Endothelial cell of umbilical vein (primary cell): ENCODE data around the gene MLANA.

Experiments
- EZH2 ChIP-seq: IDR thresholded peaks from 2 replicates; pipeline ENCODE4 v1.6.1; 2012; ENCODE audit warnings: borderline replicate concordance, low read depth, mild to moderate bottlenecking, moderate library complexity, low read length, inconsistent platforms; ENCODE audit not compliant: severe bottlenecking
- FOS ChIP-seq: IDR thresholded peaks from 2 replicates; pipeline ENCODE4 v1.6.1; 2011; ENCODE audit warnings: mild to moderate bottlenecking, low read length, moderate library complexity, borderline replicate concordance; ENCODE audit not compliant: insufficient read depth
- GATA2 ChIP-seq: IDR thresholded peaks from 2 replicates; pipeline ENCODE4 v1.7.0; 2011; ENCODE audit warnings: low read depth, mild to moderate bottlenecking, moderate library complexity, mixed read lengths, low read length; ENCODE audit not compliant: insufficient read length, insufficient read depth
- JUN ChIP-seq: IDR thresholded peaks from 2 replicates; pipeline ENCODE4 v1.6.1; 2011; ENCODE audit warnings: borderline replicate concordance, low read depth; ENCODE audit not compliant: insufficient read length, insufficient read depth
- MYC ChIP-seq: IDR thresholded peaks from one replicate; pipeline ENCODE4 v1.6.1; 2011; ENCODE audit warnings: mild to moderate bottlenecking, low read depth, low read length
- POLR2A ChIP-seq: IDR thresholded peaks from 2 replicates; pipeline ENCODE4 v1.6.1; 2012; ENCODE audit warnings: low read depth, mild to moderate bottlenecking, control low read depth, low read length
- POLR2AphosphoS5 ChIP-seq: IDR thresholded peaks from 2 replicates; pipeline ENCODE4 v1.6.1; 2012; ENCODE audit warnings: low read depth, mild to moderate bottlenecking, control low read depth, low read length, moderate library complexity; ENCODE audit not compliant: insufficient read depth
- TF ChIP-seq, protein P1 (sequence below): IDR thresholded peaks from 2 replicates; pipeline ENCODE4 v1.6.1; 2011; ENCODE audit not compliant: insufficient read depth, insufficient read length
- TF ChIP-seq, protein P2 (sequence below), 2 donors: IDR thresholded peaks; 1 replicate in 1 of 2; 2 replicates in 1 of 2; pipeline ENCODE4 v1.5.1; 2011; ENCODE audit warnings: low read length in 2 of 2, mild to moderate bottlenecking in 2 of 2, moderate library complexity in 2 of 2, control low read depth in 1 of 2, inconsistent platforms in 1 of 2, low read depth in 1 of 2; ENCODE audit not compliant: insufficient read depth in 1 of 2; ENCODE audit errors: extremely low read depth in 1 of 2

DNA sequence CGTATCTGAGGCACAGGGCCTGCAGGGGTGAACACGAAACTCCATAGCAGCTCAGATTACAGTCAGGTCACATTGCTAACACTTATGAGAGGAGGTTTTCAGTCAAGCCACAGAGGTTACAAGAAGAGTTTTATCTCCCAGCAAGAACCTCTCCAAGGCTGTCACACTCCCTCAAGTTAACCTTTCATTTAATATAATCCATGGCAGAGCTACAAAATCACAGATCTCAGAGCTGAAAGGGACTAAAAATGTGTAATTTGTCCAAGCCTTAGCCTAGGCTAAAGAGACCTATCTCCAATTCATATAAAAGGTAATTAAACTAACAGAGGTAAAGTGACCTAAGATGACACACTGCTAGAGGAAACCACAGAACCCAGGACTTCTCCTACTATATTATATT lies 57.2 kb downstream of the MLANA start:
- TF ChIP-seq, protein P1, sequence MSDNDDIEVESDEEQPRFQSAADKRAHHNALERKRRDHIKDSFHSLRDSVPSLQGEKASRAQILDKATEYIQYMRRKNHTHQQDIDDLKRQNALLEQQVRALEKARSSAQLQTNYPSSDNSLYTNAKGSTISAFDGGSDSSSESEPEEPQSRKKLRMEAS = no peak
- TF ChIP-seq, protein P2, sequence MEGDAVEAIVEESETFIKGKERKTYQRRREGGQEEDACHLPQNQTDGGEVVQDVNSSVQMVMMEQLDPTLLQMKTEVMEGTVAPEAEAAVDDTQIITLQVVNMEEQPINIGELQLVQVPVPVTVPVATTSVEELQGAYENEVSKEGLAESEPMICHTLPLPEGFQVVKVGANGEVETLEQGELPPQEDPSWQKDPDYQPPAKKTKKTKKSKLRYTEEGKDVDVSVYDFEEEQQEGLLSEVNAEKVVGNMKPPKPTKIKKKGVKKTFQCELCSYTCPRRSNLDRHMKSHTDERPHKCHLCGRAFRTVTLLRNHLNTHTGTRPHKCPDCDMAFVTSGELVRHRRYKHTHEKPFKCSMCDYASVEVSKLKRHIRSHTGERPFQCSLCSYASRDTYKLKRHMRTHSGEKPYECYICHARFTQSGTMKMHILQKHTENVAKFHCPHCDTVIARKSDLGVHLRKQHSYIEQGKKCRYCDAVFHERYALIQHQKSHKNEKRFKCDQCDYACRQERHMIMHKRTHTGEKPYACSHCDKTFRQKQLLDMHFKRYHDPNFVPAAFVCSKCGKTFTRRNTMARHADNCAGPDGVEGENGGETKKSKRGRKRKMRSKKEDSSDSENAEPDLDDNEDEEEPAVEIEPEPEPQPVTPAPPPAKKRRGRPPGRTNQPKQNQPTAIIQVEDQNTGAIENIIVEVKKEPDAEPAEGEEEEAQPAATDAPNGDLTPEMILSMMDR (IDR thresholded peaks at IDR 0.05; ENCODE audit: extremely low read depth in 1 of 2, insufficient read depth in 1 of 2, low read depth in 1 of 2, low read length in 2 of 2) = no peak
- no peak for TF ChIP-seq POLR2A
- TF ChIP-seq POLR2AphosphoS5 = no peak
- no peak for TF ChIP-seq JUN
- TF ChIP-seq EZH2 = no peak
- no peak for TF ChIP-seq GATA2
- TF ChIP-seq FOS = no peak
- no peak for TF ChIP-seq MYC
